Activated CD8-positive, alpha-beta memory T cell treated with anti-CD3 and anti-CD28 coated beads for 4 hours (primary cell): ENCODE results near the gene HLA-DQB1.
"Not testable (repeated sequence)": the region's sequence is repeated elsewhere in the genome, so short reads cannot be mapped to it uniquely, and the experiment has no call there.

Experiments
- DNase-seq, 2 donors: peaks; one replicate each; pipeline ENCODE4 v3.0.0-alpha.2; 2020; ENCODE audit warnings: low read depth in 2 of 2

The HLA-DQB1 gene

DNA sequence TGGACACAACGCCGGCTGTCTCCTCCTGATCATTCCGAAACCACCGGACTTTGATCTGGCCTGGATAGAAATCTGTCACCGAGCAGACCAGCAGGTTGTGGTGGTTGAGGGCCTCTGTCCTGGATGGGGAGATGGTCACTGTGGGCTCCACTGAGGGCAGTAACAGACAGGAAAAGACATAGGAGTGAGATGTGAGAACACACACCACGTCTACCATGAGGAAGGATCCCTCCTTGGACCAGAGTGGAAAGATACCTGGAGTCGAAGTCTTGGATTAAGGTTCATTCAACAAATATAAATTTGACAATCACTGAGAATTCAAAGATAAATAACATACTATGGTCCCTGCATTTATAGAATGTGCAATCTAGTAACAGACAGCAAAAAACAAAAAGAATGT, 4.4 kb downstream of the HLA-DQB1 start:
- no peak for DNase-seq

DNA sequence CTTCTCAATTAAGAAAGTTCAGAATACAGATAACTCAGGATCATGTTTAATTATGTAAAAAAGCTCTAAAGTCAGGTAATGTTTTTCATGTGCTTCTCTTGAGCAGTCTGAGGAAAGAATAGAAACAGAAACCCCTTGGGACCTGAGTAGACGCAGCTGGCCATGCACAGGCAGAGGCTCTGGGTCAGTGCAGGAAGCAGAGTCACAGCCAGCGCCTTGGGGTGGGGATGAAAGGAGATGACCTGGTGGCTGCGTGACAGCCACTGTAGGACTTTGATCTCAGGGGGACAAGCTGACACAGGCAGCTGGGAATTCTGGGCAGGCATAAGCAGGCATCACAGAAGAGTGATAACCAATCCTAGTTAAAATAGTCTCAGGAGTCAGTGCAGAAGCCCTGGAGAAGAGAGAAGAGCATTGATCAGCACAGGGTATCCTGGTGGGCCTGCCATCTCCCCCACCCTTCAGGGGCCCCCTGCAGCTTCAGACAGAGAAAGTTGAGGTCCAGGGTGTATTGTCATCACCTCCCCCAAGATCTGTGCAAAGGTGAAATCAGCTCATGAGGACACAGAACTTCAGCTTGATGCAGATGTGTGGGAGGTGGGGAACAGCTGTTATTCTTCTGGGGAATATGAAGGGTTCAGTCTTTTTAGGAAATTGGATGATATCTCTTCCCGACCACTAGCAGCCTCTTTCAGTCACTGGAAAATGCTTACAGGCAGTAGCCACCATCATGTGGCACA, 6.4 kb downstream of the HLA-DQB1 start:
- DNase-seq, result no peak

DNA sequence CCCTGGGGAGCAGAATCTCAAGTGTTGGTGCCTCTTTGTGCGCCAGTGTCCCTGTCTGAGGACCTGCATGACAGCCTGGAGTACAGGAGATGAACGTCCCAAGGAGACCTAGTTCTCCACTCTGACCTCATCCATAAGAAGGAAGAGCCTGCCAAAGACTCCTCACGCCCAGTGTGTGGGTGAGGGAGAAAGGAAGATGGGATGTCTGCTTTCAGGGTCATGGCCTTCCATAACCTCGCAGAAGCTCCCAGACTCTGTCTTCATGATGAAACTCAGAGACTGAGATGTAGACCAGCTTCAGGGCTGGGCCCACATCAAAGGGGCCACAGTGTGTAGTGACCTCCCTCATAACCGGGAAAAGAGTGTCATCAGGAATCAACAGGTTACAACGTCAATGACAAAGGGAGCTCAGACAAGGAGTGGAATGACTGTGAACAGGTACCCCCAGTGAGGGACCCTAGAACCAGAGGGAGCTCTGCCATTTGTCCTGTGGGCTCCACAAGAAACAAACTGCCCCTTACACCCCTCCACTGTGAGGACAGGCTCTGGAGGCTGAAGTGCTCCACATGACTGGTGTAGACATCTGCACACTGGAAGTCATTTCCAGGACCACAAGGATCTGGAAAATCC, 8.1 kb downstream of the HLA-DQB1 start:
- DNase-seq, result no peak

DNA sequence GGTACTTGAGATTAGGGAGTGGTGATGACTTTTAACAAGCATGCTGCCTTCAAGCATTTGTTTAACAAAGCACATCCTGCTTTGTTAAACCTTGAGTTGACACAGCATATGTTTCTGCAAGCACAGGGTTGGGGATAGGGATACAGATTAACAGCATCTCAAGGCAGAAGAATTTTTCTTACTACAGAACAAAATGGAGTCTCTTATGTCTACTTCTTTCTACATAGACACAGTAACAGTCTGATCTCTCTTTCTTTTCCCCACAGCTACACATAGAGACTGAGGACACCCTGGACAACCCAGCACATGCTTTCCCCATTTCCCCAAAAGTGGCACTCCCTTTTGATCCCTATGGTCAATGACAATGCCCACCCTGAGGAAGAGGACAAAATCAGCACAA, 8.6 kb downstream of the HLA-DQB1 start:
- DNase-seq, result not testable (repeated sequence)

DNA sequence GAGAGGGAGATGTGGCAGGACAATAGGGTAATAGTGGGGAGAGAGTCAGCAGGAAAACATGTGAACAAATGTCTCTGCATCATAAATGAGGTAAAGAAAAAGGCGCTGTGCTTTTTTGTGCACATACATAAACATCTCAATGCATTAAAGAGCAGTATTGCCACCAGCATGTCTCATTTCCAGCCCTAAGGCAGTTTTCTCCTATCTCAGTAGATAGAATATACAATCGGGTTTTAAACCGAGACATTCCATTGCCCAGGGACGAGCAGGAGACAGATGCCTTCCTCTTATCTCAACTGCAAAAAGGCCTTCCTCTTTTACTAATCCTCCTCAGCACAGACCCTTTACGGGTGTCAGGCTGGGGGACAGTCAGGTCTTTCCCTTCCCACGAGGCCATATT, 9.1 kb downstream of the HLA-DQB1 start:
- DNase-seq, result not testable (repeated sequence)

DNA sequence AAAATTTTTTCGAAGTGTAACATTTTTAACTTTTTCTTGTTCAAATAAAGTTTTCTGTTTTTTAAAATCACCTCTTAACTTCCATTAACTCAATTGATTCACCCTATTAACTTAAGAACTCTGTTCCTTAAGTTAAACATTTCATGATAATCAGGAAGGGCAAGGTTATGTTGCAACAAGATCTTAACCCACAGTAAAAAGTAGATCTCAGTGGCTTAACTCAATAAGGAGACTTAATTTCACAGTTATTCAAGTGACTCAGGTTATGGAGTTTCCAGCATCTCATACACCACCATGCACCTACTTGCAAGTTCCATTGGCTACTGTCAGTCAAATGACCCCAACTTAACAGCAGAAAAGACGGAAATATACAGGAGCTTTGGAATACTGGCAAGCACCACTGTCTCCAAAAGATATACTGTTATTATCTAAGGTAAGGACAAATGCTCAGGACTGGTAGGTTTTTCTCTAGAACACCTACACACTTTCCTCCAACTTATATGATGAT, 11.2 kb downstream of the HLA-DQB1 start:
- no peak for DNase-seq

DNA sequence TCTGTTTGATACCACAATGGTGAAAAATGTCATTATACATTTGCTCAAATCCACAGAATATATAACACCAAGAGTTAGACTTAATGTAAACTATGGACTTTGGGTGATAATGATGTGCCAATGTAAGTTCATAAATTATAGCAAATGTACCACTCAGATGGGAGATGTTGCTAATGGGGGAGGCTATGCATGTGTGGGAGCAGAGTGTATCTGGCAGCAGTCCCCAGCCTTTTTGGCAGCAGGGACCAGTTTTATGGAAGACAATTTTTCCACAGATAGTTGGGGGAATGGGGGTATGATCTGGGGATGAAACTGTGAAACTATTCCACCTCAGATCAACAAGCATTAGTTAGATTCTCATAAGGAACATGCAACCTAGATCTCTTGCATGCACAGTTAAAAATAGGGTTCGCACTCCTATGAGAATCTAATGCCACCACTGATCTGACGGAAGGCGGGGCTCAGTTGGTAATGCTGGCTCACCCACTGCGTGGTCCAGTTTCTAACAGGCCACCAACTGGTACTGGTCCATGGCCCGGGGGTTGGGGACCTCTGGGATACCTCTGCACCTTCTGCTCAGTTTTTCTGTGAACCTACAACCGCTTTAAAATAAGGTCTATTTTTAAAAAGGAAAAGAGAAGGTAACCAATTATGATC, 21.3 kb downstream of the HLA-DQB1 start:
- DNase-seq, result no peak

DNA sequence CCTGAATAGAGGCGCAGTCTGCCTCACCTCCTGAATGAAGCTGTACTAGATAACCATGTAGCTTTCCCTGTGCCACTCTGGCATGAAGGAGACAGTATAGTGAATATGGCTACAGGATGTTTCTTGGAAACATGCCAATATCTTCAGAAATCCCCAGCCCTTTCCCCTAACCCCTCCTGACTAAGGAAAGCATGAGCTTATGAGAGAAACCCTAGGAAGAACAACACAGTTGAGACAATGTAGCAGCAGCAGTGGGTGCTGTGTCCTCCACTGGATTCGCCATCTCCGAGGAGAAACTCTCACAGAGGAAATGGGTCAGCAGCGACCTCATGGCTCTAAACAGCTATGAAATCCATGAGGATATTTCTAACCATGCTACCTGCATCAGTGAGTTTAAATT, 22.6 kb downstream of the HLA-DQB1 start:
- no peak for DNase-seq

DNA sequence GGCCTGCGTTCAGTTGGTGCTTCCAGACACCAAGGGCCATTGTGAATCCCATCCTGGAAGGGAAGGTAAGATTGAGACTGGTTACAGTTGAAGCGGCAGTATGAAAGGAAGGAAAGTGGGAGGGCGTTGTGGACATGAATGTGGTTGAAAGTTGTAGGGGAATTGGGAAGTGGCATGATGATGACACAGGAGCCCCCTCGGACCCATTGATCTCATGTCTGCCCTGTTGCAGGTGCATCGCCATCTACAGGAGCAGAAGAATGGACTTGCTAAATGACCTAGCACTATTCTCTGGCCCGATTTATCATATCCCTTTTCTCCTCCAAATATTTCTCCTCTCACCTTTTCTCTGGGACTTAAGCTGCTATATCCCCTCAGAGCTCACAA, 23.7 kb downstream of the HLA-DQB1 start:
- DNase-seq, result no peak

DNA sequence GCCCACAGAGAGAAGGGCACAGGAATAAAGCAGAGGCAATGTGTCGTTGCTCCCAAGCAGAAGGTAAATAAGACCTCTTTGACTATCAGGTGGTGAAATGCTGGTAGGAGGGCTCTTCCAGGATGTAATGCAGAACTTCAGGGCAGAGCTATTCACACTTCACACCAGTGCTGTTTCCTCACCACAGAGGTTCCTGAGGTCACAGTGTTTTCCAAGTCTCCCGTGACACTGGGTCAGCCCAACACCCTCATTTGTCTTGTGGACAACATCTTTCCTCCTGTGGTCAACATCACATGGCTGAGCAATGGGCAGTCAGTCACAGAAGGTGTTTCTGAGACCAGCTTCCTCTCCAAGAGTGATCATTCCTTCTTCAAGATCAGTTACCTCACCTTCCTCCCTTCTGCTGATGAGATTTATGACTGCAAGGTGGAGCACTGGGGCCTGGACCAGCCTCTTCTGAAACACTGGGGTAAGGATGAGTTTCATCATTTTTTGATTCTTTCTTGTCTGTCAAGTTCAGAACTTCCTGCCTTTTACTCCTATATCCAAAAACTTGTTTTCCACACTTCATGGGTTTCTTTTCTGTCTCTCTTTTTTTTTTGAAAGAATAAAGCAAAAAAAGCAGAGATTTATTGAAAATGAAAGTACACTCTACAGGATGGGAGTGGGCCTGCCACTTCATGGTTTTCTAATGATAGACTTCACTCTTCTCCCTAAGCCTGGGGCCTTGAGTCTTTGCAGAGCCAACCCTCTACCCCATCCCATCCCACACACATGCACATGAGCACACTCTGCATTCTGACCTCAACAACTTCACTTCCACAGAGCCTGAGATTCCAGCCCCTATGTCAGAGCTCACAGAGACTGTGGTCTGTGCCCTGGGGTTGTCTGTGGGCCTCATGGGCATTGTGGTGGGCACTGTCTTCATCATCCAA, 24.4 kb downstream of the HLA-DQB1 start:
- not testable (repeated sequence) for DNase-seq

DNA sequence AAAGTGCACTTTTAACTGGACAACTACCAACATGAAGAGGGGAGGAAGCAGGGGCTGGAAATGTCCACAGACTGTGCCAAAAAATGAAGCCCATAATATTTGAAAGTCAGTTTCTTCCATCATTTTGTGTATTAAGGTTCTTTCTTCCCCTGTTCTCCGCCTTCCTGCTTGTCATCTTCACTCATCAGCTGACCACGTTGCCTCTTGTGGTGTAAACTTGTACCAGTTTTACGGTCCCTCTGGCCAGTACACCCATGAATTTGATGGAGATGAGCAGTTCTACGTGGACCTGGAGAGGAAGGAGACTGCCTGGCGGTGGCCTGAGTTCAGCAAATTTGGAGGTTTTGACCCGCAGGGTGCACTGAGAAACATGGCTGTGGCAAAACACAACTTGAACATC, 25.3 kb downstream of the HLA-DQB1 start:
- no peak for DNase-seq

DNA sequence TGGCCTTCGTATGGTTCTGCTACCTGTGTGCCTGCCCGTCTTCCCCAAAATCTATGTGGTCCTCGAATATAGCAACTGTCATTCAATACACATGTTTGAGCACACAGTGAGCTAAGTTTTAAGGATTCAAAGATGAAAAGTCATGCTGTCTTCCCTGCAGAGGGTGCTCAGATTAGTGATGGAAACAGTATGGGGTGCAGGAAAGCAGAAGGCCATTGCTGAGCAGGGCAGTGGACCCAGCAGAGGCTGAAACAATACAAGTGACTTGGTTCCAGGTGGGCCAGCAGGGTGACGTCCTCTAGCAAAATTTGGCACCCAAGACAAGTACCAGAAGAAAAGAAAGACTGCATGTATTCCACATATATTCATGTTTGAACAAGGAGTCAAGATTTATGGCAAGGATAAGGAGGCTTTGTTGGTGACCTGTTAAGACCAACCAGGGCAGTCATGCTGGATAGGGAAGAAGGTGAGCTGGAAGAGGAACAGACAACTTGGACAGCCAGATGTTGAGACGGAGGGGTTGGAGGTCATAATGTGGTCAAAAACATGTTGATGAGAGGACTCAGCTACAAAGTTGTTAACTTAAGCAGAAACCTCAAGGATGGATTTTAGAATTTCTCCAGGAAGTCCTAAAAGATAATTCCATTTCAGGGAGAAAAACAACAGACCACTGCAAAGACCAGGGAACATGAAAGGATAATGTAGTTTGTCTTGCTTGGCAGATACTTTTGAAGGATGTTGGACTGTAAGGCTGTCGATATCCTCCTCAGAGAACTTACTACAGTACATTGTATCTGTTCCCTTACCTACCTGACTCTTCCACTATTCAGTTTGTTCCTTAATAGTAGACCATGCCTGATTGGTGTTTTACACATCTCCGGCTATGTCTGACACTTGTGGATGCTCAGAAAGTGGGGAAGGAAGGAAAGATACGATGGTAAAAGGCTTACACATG, 26.7 kb downstream of the HLA-DQB1 start:
- DNase-seq, result no peak

DNA sequence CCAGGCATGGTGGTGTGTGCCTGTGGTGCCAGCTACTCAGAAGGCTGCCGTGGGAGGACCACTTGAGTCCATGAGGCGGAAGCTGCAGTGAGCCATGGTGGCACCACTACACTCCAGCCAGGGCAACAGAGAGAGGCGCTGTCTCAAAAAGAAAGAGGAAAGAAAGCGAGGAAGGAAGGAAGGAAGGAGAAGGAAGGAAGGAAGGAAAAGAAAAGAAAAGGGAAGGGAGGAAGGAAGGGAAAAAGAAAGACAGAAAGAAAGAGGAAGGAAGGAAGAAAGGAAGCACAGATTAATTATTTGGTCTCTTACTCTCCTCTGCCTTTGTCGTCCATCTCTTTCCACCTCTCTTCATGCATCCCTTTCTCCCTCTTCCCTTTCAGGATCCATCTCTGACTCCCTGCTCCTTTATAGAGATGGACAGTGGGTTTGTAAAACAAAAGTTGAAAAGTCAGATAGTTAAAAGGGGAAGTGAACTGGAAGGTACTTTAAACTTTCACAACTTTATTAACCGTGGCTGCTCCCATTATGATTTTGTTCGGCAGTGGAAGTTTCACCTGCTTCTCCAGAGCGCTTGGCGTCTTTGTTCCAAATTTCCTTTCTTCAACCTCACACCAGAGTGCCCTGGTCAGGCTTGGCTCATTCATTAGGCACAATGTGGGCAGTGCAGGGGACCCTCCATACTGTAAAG, 27.8 kb downstream of the HLA-DQB1 start:
- no peak for DNase-seq

DNA sequence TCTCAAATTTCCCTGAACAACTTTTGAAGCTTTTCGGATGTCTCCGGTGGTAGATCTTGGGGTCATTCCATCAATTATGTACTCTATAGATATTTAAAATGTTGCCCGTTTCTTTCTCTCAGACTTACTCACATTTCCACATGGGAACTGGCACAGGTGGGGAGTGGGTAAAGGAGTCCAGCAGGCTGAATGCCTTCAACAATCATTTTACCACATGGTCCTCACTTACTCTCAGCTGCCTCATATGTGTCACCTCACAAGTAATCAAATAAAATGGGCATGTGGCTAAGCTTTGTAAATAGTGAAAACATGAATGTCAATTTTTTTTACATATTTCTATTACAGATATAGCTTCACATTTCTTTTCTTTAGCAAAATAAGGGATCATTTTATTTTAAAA, 28.6 kb downstream of the HLA-DQB1 start:
- no peak for DNase-seq

DNA sequence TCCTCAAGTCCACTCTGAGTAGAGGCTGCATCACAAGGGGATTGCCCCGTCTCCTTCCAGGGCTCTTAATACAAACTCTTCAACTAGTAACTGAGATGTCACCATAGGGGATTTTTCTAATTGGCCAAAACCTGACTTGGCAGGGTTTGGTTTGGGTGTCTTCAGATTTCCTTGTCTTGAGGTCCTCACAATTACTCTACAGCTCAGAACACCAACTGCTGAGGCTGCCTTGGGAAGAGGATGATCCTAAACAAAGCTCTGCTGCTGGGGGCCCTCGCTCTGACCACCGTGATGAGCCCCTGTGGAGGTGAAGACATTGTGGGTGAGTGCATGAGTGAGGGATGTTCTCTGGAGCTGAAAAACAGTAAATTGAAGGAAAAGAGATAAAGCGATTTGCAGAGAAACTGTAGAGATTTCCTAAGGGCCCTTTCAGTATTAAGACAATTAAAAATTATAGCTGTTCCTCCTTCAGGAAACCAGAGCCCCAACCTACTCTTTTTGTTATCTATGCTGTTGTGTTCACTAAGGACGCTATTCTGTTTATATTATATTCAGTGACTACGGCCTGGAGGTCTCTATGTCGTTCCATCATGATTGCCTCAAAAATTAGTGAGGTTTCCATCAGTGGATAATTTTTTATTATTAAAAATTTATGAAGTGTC, 29.1 kb downstream of the HLA-DQB1 start, which contains the start of gene HLA-DQA1:
Gene HLA-DQA1 (plus strand): TSS at position 188 of the 662 bp plus-strand sequence. CDS start 53 bp downstream, at position 241.
- no peak for DNase-seq

DNA sequence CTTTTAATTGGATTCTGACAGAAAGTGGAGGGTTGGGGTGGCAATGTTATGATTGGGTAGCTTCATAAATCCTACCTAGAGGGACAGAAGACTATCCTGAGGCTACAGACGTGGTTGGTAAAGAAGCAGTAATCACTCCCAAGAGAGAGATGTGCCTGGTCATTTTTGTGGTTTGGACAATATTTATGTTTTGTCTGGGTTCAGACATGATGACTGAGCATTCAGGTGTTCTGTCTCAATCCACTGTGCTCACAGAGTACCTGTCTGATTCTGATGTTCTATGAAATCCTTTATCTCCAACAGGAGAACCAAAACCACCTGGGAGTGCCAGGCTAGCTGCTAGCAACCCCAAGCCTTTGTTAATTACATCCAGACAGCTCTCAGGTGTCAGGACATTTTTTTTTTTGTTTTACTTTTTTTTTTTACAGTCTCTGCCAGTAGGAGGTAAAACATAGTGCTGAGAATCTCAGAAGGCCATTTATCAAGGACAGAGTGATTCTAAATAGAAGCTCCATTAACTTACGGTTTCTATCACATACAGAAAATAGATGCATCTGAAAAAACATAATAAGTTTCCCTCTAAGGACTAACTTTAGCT, 30.8 kb downstream of the HLA-DQB1 start:
- DNase-seq, result no peak

DNA sequence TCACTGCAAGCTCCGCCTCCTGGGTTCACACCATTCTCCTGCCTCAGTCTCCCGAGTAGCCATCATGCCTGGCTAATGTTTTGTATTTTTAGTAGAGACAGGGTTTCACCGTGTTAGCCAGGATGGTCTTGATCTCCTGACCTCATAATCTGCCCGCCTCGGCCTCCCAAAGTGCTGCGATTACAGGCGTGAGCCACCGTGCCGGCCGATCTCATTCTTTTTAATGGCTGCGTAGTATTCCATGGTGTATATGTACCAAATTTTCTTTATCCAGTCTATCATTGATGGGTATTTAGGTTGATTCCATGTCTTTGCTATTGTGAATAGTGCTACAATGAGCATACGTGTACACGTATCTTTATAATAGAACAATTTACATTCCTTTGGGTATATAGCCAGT, 36.7 kb downstream of the HLA-DQB1 start:
- DNase-seq, result not testable (repeated sequence)

DNA sequence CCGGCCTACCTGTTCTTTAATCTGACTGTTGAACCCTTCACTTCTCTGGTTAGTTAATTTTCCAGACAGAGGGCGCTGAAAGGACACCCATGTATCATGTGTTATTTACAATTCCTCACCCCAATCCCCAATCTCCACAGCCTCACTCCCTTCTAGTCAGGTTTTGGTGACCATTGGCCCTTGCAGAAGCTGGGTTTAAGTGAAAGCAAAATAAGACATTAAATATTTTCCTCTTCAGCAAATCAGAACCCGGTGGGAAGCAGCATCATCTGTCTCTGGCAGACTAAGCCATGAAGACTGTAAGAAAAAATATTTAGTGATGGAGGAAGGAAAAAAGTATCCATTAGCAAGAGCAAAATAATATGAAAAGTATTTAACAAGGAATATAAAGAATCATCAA, 38.6 kb downstream of the HLA-DQB1 start:
- no peak for DNase-seq

DNA sequence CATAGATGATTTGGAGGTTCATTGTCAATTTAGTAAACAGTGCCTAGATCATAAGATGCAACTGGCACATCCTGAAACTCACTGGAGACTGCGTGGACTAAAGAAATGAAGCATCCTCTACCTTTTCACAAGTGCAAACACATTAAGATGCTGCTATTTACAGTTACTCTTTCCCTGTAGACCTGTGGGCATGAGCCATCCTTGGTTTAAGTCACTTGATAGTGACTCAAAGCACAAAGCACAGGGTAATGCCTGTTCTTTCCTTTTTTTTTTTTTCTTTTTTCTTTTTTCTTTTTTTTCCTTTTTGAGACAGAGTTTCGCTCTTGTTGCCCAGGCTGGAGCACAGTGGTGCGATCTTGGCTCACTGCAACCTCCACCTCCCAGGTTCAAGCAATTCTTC, 39.2 kb downstream of the HLA-DQB1 start:
- DNase-seq, result no peak
